ENCODE measurements around the gene FER. TPM values are rescaled to one million over a fixed set of nuclear protein-coding genes. Genes with fewer than 3 reads are reported as not detected.

FER gene
- total and polyA plus RNA-seq, 2 of the 8 experiments (the other 6 are each of a cell fraction or from before 2014, with no cell fraction given), result 1.3 to 15.8 TPM

DNA sequence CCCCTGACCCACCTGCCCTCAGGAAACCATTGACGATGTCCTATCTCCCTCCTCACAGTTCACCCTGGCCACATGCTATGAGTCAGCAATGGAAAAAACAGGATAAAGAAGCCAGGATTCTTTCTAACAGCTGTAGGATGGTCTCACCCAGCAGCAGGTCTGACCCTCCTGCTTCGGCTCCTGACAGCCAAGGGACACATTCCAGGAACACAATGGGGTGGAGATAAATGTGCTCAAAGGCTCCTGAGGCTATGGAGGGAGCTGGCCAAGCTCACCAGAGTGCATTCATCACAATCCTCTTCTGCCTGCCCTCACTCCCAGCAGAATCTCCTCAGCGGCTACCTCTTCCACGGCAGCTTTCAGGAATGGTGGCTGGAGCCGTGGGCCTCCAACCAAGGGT lies 491.8 kb downstream of the FER start (continued):
- TF ChIP-seq SP4 (IDR thresholded peaks at IDR 0.05; ENCODE audit: low read length) (no peak), POU5F1 (IDR thresholded peaks at IDR 0.05; ENCODE audit: low read depth, low read length) (no peak), TAF7 (optimal IDR thresholded peaks at IDR 0.05; ENCODE audit: borderline replicate concordance, low read depth, low read length) (no peak)
- TF ChIP-seq, protein P1, sequence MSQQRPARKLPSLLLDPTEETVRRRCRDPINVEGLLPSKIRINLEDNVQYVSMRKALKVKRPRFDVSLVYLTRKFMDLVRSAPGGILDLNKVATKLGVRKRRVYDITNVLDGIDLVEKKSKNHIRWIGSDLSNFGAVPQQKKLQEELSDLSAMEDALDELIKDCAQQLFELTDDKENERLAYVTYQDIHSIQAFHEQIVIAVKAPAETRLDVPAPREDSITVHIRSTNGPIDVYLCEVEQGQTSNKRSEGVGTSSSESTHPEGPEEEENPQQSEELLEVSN (IDR thresholded peaks at IDR 0.05), result no peak
